Esophagus squamous epithelium (tissue), 4 donors: ENCODE results near the gene PCSK5.
"Not testable (repeated sequence)": the region's sequence is repeated elsewhere in the genome, so short reads cannot be mapped to it uniquely, and the experiment has no call there.

Source experiments
- POLR2A ChIP-seq, 4 donors: fragments of 450-650 bp; IDR thresholded peaks; one replicate each; pipeline ENCODE4 v1.6.1; 2017; ENCODE audit warnings: antibody characterized with exemption in 4 of 4, mild to moderate bottlenecking in 4 of 4, moderate library complexity in 3 of 4
- TF ChIP-seq, protein P1 (sequence below), 6 experiments: fragments of 450-650 bp in 4 of 6; fragments of 200-600 bp in 2 of 6; sonication (generic) in 2 of 6; IDR thresholded peaks; one replicate each; pipeline ENCODE4 v1.5.1; 2016 to 2019; ENCODE audit warnings: antibody characterized with exemption in 6 of 6, mild to moderate bottlenecking in 4 of 6, moderate library complexity in 4 of 6

DNA sequence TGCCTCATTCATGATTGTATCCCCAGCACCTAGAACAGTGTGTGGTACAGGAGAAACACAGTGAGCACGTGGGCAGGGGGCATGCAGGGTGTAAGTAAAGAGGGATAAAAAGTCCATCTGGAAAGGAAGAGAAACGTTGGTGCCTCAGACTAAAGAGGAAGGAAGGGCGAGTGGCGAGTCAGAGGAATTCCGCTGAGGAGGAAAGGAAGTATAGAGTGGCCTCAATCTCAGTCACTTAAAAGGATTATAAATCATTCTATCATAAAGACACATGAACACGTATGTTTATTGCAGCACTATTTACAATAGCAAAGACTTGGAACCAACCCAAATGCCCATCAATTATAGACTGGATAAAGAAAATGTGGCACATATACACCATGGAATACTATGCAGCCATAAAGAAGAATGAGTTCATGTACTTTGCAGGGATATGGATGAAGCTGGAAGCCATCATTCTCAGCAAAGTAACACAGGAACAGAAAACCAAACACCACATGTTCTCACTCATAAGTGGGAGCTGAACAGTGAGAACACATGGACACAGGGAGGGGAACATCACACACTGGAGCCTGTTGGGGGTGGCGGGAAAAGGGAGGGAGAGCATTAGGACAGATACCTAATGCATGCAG is 10.5 kb downstream of the PCSK5 start:
- TF ChIP-seq, protein P1, sequence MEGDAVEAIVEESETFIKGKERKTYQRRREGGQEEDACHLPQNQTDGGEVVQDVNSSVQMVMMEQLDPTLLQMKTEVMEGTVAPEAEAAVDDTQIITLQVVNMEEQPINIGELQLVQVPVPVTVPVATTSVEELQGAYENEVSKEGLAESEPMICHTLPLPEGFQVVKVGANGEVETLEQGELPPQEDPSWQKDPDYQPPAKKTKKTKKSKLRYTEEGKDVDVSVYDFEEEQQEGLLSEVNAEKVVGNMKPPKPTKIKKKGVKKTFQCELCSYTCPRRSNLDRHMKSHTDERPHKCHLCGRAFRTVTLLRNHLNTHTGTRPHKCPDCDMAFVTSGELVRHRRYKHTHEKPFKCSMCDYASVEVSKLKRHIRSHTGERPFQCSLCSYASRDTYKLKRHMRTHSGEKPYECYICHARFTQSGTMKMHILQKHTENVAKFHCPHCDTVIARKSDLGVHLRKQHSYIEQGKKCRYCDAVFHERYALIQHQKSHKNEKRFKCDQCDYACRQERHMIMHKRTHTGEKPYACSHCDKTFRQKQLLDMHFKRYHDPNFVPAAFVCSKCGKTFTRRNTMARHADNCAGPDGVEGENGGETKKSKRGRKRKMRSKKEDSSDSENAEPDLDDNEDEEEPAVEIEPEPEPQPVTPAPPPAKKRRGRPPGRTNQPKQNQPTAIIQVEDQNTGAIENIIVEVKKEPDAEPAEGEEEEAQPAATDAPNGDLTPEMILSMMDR (IDR thresholded peaks at IDR 0.05), result not testable (repeated sequence)
- TF ChIP-seq POLR2A (IDR thresholded peaks at IDR 0.05), result not testable (repeated sequence)
